Transverse colon (tissue), 3 donors: ENCODE results near the gene PSMA3.

Source experiments
- CTCF ChIP-seq, 5 experiments: fragments of 200-600 bp in 3 of 5; fragments of 450-650 bp in 2 of 5; sonication (generic) in 3 of 5; IDR thresholded peaks; 1 replicate in 2 of 5; 2 replicates in 3 of 5; pipeline ENCODE4 v1.5.1; 2016 to 2017; ENCODE audit warnings: antibody characterized with exemption in 5 of 5, inconsistent platforms in 3 of 5, mild to moderate bottlenecking in 2 of 5, moderate library complexity in 1 of 5
- POLR2A ChIP-seq: fragments of 450-650 bp; IDR thresholded peaks from one replicate; pipeline ENCODE4 v1.6.1; 2016; ENCODE audit warnings: antibody characterized with exemption, mild to moderate bottlenecking, moderate library complexity

GRCh38 chr14:58298477-58299400 lies 54.1 kb downstream of the PSMA3 start, which contains the start of gene ARID4A:
- TF ChIP-seq CTCF (IDR thresholded peaks at IDR 0.05) (no peak), POLR2A (peak; percentile 97)
